C4-2B (cell line): ENCODE data around the gene OARD1.

Experiments
- ZFX ChIP-seq: fragments of 450-650 bp; IDR thresholded peaks from 2 replicates; pipeline ENCODE4 v1.6.1; 2017
- TF ChIP-seq, protein P1 (sequence below): fragments of 450-650 bp; conservative IDR thresholded peaks from 2 replicates; pipeline ENCODE4 v1.5.1; 2017; ENCODE audit warnings: mild to moderate bottlenecking

DNA sequence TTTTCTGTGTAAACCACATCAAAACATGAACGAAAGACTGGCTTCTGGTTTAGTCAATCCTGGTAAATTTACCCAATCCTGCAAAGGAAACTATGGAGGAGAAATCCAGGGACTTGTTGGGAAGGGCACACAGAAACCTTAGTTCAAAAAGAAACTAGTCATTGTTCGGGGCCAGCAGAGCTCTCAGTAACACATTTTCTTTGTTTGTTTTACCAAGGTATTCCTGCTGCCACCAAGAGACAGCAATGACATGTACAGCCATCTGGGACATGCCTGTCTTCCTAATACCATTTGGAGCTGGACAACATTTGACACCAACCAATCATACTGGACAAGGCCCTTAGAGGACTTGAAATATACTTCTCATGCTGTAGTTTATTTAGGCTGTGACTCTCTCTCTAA lies 8.3 kb downstream of the OARD1 start:
- TF ChIP-seq, protein P1, sequence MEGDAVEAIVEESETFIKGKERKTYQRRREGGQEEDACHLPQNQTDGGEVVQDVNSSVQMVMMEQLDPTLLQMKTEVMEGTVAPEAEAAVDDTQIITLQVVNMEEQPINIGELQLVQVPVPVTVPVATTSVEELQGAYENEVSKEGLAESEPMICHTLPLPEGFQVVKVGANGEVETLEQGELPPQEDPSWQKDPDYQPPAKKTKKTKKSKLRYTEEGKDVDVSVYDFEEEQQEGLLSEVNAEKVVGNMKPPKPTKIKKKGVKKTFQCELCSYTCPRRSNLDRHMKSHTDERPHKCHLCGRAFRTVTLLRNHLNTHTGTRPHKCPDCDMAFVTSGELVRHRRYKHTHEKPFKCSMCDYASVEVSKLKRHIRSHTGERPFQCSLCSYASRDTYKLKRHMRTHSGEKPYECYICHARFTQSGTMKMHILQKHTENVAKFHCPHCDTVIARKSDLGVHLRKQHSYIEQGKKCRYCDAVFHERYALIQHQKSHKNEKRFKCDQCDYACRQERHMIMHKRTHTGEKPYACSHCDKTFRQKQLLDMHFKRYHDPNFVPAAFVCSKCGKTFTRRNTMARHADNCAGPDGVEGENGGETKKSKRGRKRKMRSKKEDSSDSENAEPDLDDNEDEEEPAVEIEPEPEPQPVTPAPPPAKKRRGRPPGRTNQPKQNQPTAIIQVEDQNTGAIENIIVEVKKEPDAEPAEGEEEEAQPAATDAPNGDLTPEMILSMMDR = no peak
- no peak for TF ChIP-seq ZFX
